GM19397 (cell line): Measurements from ENCODE around the gene MACROD1.

ENCODE experiments used
- ATAC-seq: cut with Tn5 transposase; IDR thresholded peaks from one replicate; pipeline ENCODE4 v1.9.1; 2021; ENCODE audit warnings: mild to moderate bottlenecking, moderate library complexity; ENCODE audit not compliant: unreplicated experiment

The MACROD1 gene

GRCh38 chr11:64152841-64153691 lies 12.8 kb downstream of the MACROD1 start:
- peak; percentile 63 for ATAC-seq

DNA sequence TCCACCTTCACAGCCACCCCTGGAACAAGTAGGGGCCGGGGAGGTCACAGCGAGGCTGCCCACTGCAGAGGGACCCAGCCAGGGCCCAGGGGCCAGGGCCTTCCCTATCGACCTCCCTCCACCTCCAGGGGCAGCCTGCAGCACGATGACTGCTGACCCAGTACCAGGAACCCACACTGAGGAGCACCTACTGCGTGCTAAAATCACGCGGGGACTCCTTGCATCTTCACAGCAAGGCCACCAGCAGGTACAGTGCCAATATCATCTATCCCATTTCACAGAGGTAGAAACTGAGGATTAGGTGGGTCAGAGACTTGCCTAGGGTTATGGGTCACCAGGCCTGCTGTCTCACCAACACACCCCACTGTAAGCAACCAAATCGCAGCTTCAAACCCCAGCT lies 14.6 kb downstream of the MACROD1 start:
- no peak for ATAC-seq

- ATAC-seq, result no peak
Observed at GRCh38 chr11:64150481-64151239, 15.3 kb downstream of the MACROD1 start.

GRCh38 chr11:64150051-64150450 lies 15.9 kb downstream of the MACROD1 start:
- ATAC-seq, result no peak

- ATAC-seq, result no peak
Observed at GRCh38 chr11:64148917-64149617, 16.8 kb downstream of the MACROD1 start.

DNA sequence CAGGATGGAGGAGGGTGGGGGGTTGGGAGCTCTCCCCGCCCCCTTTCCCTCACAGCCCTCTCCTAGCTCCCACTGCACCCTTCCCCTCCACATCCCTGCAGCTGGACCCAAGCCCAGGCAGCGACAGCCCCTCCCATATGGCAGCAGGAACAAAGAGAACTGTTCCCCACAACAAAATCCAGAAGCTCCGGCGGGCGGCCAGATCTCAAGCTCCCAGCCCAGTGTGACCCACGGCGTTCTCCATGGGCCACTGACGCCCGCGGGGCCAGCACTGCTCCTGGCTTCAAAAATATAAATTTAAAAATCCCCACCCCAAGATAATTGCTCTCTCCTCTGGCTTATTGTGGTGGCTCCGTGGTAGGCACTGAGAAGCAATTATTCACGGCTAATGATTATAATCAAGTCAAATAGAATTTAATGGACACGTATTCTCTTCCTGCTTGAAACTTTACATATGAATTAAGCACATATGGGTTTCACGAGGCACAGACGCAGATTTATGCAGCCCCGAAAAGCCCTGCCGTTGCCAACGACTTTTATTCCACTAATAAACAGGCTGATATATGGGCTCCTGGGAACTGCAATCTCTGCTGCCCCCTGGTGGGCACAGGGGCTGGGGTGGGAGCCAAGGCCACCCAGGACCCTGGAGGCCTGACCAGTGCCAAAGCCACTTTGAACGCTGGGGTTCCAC lies 17.5 kb downstream of the MACROD1 start:
- no peak for ATAC-seq

GRCh38 chr11:64146036-64146955 lies 19.6 kb downstream of the MACROD1 start:
- ATAC-seq, result no peak

DNA sequence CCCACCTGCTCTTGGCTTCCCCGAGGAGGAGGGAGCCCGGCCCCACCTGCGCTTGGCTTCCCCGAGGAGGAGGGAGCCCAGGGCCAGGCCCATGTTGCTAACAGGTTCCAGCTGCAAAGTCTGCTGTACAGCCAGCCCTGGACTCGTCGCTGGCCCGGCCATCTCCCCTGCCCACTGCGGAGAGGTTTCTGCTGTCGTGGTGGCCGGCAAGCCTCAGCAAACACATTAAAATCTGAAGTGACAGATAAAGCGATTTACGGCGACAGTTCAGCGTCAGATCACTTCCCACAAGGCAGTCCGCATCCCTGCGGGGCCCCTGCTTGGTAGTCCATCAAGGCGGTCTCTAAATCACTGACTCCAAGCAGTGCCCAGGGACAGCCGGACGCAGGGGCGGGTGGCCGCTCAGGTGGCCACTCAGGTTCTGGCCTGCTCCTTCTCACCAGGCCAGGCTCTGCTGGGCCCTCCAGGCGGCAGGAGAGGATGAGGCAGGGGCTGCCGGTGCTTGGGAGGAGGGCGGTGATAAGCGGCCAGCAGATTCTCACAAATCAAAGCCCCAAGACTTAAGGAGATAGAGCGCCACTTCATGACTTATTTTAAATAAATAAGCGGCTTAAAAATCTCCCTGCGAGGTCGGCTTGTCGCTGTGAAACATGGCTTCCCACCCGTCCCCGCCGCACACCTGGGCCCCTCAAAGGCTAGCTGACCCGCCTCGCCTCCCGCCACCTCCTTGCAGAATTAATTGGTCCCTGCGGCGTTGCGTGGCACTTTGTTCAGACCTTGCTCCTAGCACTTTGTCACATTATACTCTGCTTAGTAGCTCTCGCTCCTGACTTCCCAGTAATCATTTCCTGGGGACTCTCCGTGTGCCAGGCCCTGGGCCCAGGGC lies 21.1 kb downstream of the MACROD1 start:
- no peak for ATAC-seq

DNA sequence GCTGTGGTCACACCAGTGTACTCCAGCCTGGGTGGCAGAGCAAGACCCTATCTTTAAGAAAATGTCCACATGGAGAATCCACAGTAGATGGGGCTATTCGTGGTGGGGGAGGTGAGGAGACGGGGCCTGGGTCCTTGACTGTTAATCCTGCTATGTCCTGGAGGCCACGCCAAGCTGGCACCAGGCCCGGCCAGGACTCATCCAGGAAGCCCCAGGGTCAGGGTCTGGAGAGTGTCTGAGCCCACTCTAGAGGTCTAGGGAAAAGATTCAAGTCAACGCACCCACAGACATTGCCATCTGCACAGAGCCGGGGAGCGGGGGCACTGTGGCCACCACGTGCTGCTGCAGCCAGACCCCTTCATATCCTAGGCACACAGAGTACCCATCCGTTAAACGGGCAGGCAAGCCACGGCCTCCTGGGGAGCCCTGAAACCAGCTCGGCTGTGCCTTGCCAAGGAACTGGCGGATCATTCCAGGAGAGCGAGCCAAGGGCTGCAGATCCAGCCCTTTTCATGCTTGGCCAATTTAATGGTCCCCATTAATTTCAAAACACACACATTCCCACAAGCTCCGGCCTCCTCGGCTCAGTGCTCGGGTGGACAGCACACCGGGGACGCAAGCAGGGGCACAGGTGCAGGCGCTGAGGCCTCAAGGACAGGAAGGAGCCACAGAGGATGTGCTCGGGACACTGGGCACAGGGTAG lies 24.7 kb downstream of the MACROD1 start:
- ATAC-seq, result no peak

GRCh38 chr11:64140082-64140481 lies 25.8 kb downstream of the MACROD1 start:
- no peak for ATAC-seq

- no peak for ATAC-seq
Observed at GRCh38 chr11:64139049-64139448, 26.9 kb downstream of the MACROD1 start.

DNA sequence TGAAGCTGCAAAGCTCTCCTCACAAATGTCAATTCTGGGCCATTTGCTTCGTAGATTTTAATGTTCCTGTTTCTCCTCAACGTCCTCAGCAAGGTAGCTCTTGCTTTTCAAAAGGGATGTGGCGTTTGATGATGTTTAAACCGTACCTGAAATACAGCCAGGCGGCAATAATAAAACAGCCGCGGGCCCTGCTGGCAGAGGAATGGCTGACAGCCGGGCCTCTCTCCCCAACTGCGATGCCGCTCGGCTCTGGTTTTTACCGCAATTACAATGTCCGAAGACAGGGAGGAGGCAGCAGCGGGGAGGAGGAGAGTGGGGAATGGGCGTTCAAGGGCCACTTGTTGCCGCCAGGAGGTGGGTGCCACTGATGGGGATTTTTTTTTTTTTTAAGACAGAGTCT lies 27.5 kb downstream of the MACROD1 start:
- ATAC-seq, result no peak

DNA sequence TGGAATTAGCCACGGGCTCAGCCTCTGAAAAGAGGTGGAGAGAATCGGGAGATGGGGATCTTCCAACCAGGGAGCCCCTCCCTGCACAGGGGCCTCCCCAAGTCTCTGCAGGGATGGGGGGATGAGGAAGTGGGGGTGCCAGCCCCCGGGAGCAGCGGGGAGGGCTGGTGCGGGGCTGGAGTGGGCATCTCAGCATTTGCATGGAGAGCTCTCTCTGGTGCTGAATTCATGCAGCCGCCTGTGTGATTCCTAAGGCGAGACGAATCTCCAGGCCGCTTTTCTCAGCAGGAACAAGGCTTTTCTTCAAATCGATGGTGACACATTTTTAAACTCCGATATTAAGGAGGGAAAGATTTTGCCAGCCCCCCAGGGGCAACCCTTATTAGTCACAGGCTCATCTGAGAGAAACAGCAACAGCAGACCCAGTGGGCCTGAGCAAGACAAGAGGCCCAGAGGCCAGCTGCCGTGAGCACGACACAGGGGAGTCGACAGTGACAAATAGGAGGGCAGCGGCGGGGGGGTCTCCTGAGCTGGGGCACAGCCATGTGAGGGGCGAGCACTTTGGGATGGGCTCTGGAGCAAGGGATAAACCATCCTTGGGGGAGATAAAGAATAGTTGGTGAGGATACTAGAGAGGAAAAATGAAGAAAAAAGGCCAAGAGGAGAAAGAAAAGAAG lies 29.0 kb downstream of the MACROD1 start:
- ATAC-seq, result no peak

DNA sequence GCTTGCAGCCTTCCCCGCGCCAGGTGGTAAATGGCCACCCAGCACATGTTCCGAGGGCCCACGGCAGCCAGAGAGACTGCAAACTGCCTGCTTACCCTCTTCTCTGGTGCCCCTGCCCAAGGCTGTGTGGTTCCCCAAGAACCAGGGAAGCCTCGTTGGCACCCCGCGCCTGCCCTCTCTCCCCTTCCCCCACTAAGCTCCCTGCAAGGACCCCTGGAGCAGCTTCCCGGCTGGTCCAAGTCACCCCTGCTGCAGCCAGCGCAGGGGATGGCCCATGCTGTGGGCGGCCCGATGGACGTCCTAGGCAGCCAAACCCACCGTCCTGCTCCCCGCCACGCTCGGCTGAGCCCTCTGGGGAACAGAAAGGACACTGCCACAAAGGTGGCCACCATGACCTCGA lies 30.2 kb downstream of the MACROD1 start:
- no peak for ATAC-seq

GRCh38 chr11:64134963-64135362 lies 30.9 kb downstream of the MACROD1 start:
- ATAC-seq, result no peak

DNA sequence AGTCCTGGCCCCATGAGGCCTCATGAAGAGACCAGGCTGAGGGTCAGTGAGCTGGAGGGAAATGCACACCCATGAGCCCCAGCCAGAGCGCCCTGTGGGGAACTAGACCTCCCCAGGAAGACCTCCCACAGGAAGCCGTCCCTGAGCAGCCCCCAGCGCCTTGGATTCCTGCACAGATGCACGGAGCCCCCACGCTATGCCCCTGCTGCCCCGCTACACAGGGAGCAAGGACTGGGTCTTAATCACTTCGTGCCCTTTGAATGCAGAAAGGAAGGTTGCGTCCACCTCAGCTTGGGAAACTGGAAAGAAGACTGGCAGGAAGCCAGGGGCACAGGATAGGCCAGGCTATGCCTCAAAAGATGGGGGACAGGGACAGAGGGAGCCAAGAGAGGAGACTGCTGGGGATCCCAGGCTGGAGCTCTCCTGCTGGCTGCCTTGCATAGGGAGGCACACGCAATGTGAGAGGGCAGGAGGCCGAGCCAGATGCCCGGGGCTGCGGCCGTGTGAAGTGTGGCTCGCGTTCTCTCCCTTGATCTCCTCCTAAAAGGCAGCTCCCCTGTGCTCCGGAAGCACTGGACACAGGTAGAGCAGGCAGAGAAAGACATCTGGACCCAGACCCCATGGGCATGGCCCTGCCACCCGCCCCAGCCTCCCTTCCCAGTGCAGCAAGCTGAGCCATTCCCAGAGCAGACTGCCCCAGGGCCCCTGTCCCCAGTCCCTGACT lies 32.8 kb downstream of the MACROD1 start:
- no peak for ATAC-seq

- no peak for ATAC-seq
Observed at GRCh38 chr11:64132191-64132771, 33.6 kb downstream of the MACROD1 start.
